HK-2 (cell line): Measurements from ENCODE around the gene SLC39A11.
"Not testable (repeated sequence)": the region's sequence is repeated elsewhere in the genome, so short reads cannot be mapped to it uniquely, and the experiment has no call there.

ENCODE experiments used
- DNase-seq: peaks from one replicate; pipeline ENCODE4 v3.0.0-alpha.2; 2018; ENCODE audit not compliant: unreplicated experiment

Gene SLC39A11

GRCh38 chr17:73092523-73093135, at the start of gene SLC39A11:
Gene SLC39A11, minus strand, starts transcription at chr17:73092688. Its CDS starts 3,924 bp downstream, at chr17:73088764.
- peak; percentile 89 for DNase-seq

GRCh38 chr17:73141411-73141810, 48.9 kb upstream of the SLC39A11 start:
- DNase-seq: no peak

GRCh38 chr17:73140566-73140965, 48.1 kb upstream of the SLC39A11 start:
- no peak for DNase-seq

GRCh38 chr17:73139296-73139695, 46.8 kb upstream of the SLC39A11 start:
- DNase-seq: no peak

GRCh38 chr17:73138541-73139138, 46.2 kb upstream of the SLC39A11 start:
- DNase-seq: no peak

GRCh38 chr17:73137376-73137775, 44.9 kb upstream of the SLC39A11 start:
- no peak for DNase-seq

GRCh38 chr17:73135766-73136165, 43.3 kb upstream of the SLC39A11 start:
- no peak for DNase-seq

GRCh38 chr17:73133911-73134649, 41.6 kb upstream of the SLC39A11 start:
- no peak for DNase-seq

GRCh38 chr17:73132085-73132492, 39.6 kb upstream of the SLC39A11 start:
- DNase-seq: no peak

GRCh38 chr17:73131439-73131838, 39.0 kb upstream of the SLC39A11 start:
- not testable (repeated sequence) for DNase-seq

GRCh38 chr17:73130977-73131376, 38.5 kb upstream of the SLC39A11 start:
- no peak for DNase-seq

GRCh38 chr17:73128496-73128895, 36.0 kb upstream of the SLC39A11 start:
- DNase-seq: no peak

GRCh38 chr17:73126716-73127473, 34.4 kb upstream of the SLC39A11 start:
- no peak for DNase-seq

- no peak for DNase-seq
These were observed 31.3 kb upstream of the SLC39A11 start for GRCh38 chr17:73123606-73124320.

- no peak for DNase-seq
These were observed 30.6 kb upstream of the SLC39A11 start for GRCh38 chr17:73122953-73123605.

- DNase-seq: no peak
These were observed 29.0 kb upstream of the SLC39A11 start for GRCh38 chr17:73121506-73121905.

- no peak for DNase-seq
These were observed 27.1 kb upstream of the SLC39A11 start for GRCh38 chr17:73119631-73120030.

- no peak for DNase-seq
These were observed 26.5 kb upstream of the SLC39A11 start for GRCh38 chr17:73118951-73119391.

- DNase-seq: no peak
These were observed 25.7 kb upstream of the SLC39A11 start for GRCh38 chr17:73118139-73118538.

GRCh38 chr17:73112246-73112645, 19.8 kb upstream of the SLC39A11 start:
- DNase-seq: no peak

- DNase-seq: no peak
These were observed 18.9 kb upstream of the SLC39A11 start for GRCh38 chr17:73111386-73111785.
